K562 (cell line): Measurements from ENCODE around the gene EPHX1. TPM values are rescaled to one million over a fixed set of nuclear protein-coding genes. Genes with fewer than 3 reads are reported as not detected.
A peak's percentile ranks its signal among the peaks of the same experiment; 100 is the strongest.

Experiments used
- FOS ChIP-seq: IDR thresholded peaks from 3 replicates; pipeline ENCODE4 v1.6.1; 2011; ENCODE audit not compliant: insufficient read length; ENCODE audit errors: extremely low read depth
- FUS ChIP-seq: fragments of 200-400 bp; formaldehyde crosslinking; optimal IDR thresholded peaks from 2 replicates; pipeline ENCODE3; 2017; ENCODE audit warnings: low read depth, low read length
- GTF3C2 ChIP-seq: IDR thresholded peaks from 3 replicates; pipeline ENCODE4 v1.6.1; 2011; ENCODE audit warnings: borderline replicate concordance, mild to moderate bottlenecking, moderate library complexity; ENCODE audit not compliant: insufficient read length; ENCODE audit errors: extremely low read depth
- KDM1A ChIP-seq, 2 experiments: fragments of 450-650 bp; IDR thresholded peaks; 2 replicates each; pipeline ENCODE4 v1.6.1; 2016; ENCODE audit warnings: mild to moderate bottlenecking in 2 of 2
- NFXL1 ChIP-seq: fragments of 450-650 bp; formaldehyde crosslinking; IDR thresholded peaks from 2 replicates; pipeline ENCODE4 v1.4.0; 2021; ENCODE audit warnings: mild to moderate bottlenecking
- NR1H2 ChIP-seq: sonication (generic); formaldehyde crosslinking; IDR thresholded peaks from 2 replicates; pipeline ENCODE4 v1.4.0; 2020; ENCODE audit warnings: mild to moderate bottlenecking, missing genetic modification reagents
- PRMT5 ChIP-seq: sonication (generic); formaldehyde crosslinking; IDR thresholded peaks from 2 replicates; pipeline ENCODE4 v1.5.0; 2020; ENCODE audit warnings: missing genetic modification reagents
- SETDB1 ChIP-seq: IDR thresholded peaks from one replicate; pipeline ENCODE4 v1.6.1; 2012; ENCODE audit warnings: low read length, control low read depth, inconsistent platforms
- TAF15 ChIP-seq: fragments of 200-400 bp; formaldehyde crosslinking; IDR thresholded peaks from 2 replicates; pipeline ENCODE4 v1.6.1; 2017; ENCODE audit warnings: mild to moderate bottlenecking, low read depth, low read length, moderate library complexity
- TSC22D4 ChIP-seq: fragments of 450-650 bp; IDR thresholded peaks from 2 replicates; pipeline ENCODE4 v1.6.1; 2016; ENCODE audit warnings: missing genetic modification characterization, missing biosample characterization, control low read depth
- ZNF12 ChIP-seq: sonication (generic); formaldehyde crosslinking; IDR thresholded peaks from 2 replicates; pipeline ENCODE4 v1.4.0; 2020; ENCODE audit warnings: mild to moderate bottlenecking, missing genetic modification reagents
- ZNF436 ChIP-seq: fragments of 250-450, 450-650 bp; sonication (Bioruptor Pico); formaldehyde crosslinking; IDR thresholded peaks from 2 replicates; pipeline ENCODE4 v1.7.0; 2020; ENCODE audit warnings: mild to moderate bottlenecking
- polyA plus RNA-seq, 8 experiments: library from polyadenylated mRNA; depleted of rRNA in 4 of 8; stranded (reverse) in 5 of 8; unstranded in 3 of 8; fragments of >200 nt; fragmentation: Nextera tagmentation in 2 of 8; fragmentation: Illumina TruSeq in 1 of 8; extraction: Ambion mirVana in 2 of 8; extraction: Trizol in 1 of 8; gene quantifications; 2 replicates each; pipeline versions ENCODE4 v1.2.1 to v1.2.3, GENCODE V29; 2011 to 2014; ENCODE audit warnings: inconsistent platforms in 1 of 8, missing spikeins in 1 of 8
- total RNA-seq, 7 experiments: library from RNA; depleted of rRNA in 6 of 7; stranded (reverse); fragments of >200 nt in 6 of 7; fragmentation: Illumina TruSeq in 2 of 7; extraction: Trizol in 2 of 7; gene quantifications; 2 replicates each; pipeline versions ENCODE4 v1.2.1 to v1.2.3, GENCODE V29; 2011 to 2021; ENCODE audit warnings: low replicate concordance in 1 of 7
- TF ChIP-seq, protein P1 (sequence below): fragments of 450-650 bp; IDR thresholded peaks from 2 replicates; pipeline ENCODE4 v1.7.0; 2016; ENCODE audit warnings: borderline replicate concordance
- TF ChIP-seq, protein P2 (sequence below): fragments of 450-650 bp; formaldehyde crosslinking; conservative IDR thresholded peaks from 2 replicates; pipeline ENCODE4 v1.4.0; 2022; ENCODE audit warnings: mild to moderate bottlenecking, missing genetic modification characterization
- TF ChIP-seq, protein P3 (sequence below): IDR thresholded peaks from 2 replicates; pipeline ENCODE4 v1.6.1; 2011; ENCODE audit warnings: borderline replicate concordance, low read depth, mild to moderate bottlenecking, moderate library complexity, low read length; ENCODE audit not compliant: insufficient read depth, poor library complexity, severe bottlenecking
- TF ChIP-seq, protein P4 (sequence below): fragments of 250-450 bp; sonication (Bioruptor Pico); IDR thresholded peaks from 2 replicates; pipeline ENCODE4 v1.4.0; 2020; ENCODE audit warnings: borderline replicate concordance

EPHX1 gene
- total and polyA plus RNA-seq, 9 of the 15 experiments (the other 6 are each of a cell fraction or from before 2014, with no cell fraction given) = 0.21 to 27.0 (median 6.7) TPM

- TF ChIP-seq GTF3C2 (no peak), TAF15 (no peak), NFXL1 (CRISPR knock-in tag) (no peak), NR1H2 (CRISPR knock-in tag) (no peak), PRMT5 (CRISPR knock-in tag) (peak; percentile 73; the same call in 1 of the 2 replicates), FUS (no peak), ZNF12 (CRISPR knock-in tag) (peak; percentile 69; the same call in 1 of the 2 replicates), FOS (no peak), ZNF436 (CRISPR knock-in tag) (no peak), KDM1A (IDR thresholded peaks at IDR 0.05) (no peak), TSC22D4 (no peak), SETDB1 (no peak)
- TF ChIP-seq, protein P1, sequence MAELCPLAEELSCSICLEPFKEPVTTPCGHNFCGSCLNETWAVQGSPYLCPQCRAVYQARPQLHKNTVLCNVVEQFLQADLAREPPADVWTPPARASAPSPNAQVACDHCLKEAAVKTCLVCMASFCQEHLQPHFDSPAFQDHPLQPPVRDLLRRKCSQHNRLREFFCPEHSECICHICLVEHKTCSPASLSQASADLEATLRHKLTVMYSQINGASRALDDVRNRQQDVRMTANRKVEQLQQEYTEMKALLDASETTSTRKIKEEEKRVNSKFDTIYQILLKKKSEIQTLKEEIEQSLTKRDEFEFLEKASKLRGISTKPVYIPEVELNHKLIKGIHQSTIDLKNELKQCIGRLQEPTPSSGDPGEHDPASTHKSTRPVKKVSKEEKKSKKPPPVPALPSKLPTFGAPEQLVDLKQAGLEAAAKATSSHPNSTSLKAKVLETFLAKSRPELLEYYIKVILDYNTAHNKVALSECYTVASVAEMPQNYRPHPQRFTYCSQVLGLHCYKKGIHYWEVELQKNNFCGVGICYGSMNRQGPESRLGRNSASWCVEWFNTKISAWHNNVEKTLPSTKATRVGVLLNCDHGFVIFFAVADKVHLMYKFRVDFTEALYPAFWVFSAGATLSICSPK = 0 out of 2 replicates have a peak, but pooled peaks have one; percentile 36
- TF ChIP-seq, protein P2, sequence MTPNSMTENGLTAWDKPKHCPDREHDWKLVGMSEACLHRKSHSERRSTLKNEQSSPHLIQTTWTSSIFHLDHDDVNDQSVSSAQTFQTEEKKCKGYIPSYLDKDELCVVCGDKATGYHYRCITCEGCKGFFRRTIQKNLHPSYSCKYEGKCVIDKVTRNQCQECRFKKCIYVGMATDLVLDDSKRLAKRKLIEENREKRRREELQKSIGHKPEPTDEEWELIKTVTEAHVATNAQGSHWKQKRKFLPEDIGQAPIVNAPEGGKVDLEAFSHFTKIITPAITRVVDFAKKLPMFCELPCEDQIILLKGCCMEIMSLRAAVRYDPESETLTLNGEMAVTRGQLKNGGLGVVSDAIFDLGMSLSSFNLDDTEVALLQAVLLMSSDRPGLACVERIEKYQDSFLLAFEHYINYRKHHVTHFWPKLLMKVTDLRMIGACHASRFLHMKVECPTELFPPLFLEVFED = no peak
- TF ChIP-seq, protein P3, sequence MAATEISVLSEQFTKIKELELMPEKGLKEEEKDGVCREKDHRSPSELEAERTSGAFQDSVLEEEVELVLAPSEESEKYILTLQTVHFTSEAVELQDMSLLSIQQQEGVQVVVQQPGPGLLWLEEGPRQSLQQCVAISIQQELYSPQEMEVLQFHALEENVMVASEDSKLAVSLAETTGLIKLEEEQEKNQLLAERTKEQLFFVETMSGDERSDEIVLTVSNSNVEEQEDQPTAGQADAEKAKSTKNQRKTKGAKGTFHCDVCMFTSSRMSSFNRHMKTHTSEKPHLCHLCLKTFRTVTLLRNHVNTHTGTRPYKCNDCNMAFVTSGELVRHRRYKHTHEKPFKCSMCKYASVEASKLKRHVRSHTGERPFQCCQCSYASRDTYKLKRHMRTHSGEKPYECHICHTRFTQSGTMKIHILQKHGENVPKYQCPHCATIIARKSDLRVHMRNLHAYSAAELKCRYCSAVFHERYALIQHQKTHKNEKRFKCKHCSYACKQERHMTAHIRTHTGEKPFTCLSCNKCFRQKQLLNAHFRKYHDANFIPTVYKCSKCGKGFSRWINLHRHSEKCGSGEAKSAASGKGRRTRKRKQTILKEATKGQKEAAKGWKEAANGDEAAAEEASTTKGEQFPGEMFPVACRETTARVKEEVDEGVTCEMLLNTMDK = peak; percentile 89
- TF ChIP-seq, protein P4, sequence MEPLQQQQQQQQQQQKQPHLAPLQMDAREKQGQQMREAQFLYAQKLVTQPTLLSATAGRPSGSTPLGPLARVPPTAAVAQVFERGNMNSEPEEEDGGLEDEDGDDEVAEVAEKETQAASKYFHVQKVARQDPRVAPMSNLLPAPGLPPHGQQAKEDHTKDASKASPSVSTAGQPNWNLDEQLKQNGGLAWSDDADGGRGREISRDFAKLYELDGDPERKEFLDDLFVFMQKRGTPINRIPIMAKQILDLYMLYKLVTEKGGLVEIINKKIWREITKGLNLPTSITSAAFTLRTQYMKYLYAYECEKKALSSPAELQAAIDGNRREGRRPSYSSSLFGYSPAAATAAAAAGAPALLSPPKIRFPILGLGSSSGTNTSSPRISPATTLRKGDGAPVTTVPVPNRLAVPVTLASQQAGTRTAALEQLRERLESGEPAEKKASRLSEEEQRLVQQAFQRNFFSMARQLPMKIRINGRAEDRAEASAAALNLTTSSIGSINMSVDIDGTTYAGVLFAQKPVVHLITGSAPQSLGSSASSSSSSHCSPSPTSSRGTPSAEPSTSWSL (CRISPR knock-in tag) = no peak
These were observed 72.2 kb downstream of the EPHX1 start, which contains the start of gene TMEM63A (continued) for GRCh38 chr1:225881959-225882693.
